ENCODE data around the gene HNRNPF. TPM values are rescaled to one million over a fixed set of nuclear protein-coding genes. Genes with fewer than 3 reads are reported as not detected.

The HNRNPF gene
- total and polyA plus RNA-seq, 2 of the 8 experiments (the other 6 are each of a cell fraction or from before 2014, with no cell fraction given), result 209 to 389 TPM

DNA sequence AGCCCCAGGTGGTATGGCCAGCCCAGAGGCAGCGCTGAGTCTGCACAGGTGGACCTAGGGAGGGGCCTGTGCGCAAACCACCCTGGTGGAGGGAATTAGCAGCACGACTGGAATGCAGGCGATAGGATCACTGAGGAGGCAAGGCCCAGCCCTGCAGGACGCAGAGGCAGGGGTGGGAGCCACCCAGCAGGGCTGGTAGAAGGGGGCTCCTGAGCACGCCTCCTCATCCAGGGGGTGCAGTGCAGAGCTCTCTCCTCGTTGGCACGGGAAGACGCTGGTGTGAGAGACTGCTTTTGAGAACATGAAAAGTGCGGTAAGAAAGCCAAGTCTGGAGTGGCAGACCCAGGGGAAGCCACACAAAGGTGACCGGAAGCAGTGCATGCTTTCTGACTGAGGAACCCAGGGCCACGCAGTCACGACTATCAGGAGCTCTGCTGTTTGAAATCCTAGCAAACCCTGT is 31.5 kb downstream of the HNRNPF start:
- H3K4me3 ChIP-seq (ENCODE audit: extremely low read depth in 1 of 4, insufficient read depth in 2 of 4, low read depth in 3 of 4, low read length in 4 of 4), result no peak overlapping the region
- H4K20me1 ChIP-seq (replicated peaks in 1 of 2; ENCODE audit: control insufficient read depth in 1 of 2, insufficient read depth in 2 of 2, low read length in 2 of 2), result no peaks in the 10 kb centered on the region
- WGBS, 2 experiments (ENCODE audit: extremely low coverage in 1 of 2, insufficient coverage in 1 of 2, insufficient read length in 1 of 2, insufficient replicate concordance in 2 of 2, low coverage in 1 of 2, low lambda C conversion rate in 2 of 2, missing lambda C conversion rate in 1 of 2), result 73% methylated on average over 13 of the region's 13 CpGs; no CpG with 5 or more reads in 1 of the 2 experiments
- H3K23ac ChIP-seq (ENCODE audit: insufficient read length), result no peak overlapping the region
- no peak overlapping the region for H3K14ac ChIP-seq (ENCODE audit: insufficient read length)
- no peaks in the 10 kb centered on the region for H3K9me3 ChIP-seq (ENCODE audit: insufficient read depth in 2 of 2, low read depth in 1 of 2, low read length in 1 of 2)
- H2BK5ac ChIP-seq (ENCODE audit: low read depth, low read length), result peak overlapping the region; percentile 81
- peak overlapping the region; percentile 11; the same call in 1 of the 2 replicates for H4K8ac ChIP-seq (ENCODE audit: extremely low read depth, insufficient read depth, low read length)
- H2BK20ac ChIP-seq (ENCODE audit: low read length), result 0 out of 2 replicates have a peak overlapping the region, but pooled peaks have one; percentile 64
- no peaks in the 10 kb centered on the region for H3K79me2 ChIP-seq (ENCODE audit: control insufficient read depth in 1 of 2, insufficient read depth in 2 of 2, low read length in 2 of 2)
- H3K27me3 ChIP-seq (replicated peaks in 1 of 4; ENCODE audit: control insufficient read depth in 3 of 4, extremely low read depth in 1 of 4, insufficient read depth in 3 of 4, low read length in 3 of 4), result 0 out of 7 replicates have a peak, but pooled peaks cover 0 to 2% (median 0%) of the 10 kb centered on the region in 4 experiments
- no peaks in the 10 kb centered on the region for H3K23me2 ChIP-seq (ENCODE audit: low read depth, low read length)
- H2BK15ac ChIP-seq (ENCODE audit: low read length), result peak overlapping the region; percentile 98; the same call in 1 of the 2 replicates
- H3K4ac ChIP-seq (replicated peaks; ENCODE audit: insufficient read length, low read depth, low read length), result peak overlapping the region; percentile 25
- H3K27ac ChIP-seq (ENCODE audit: low read depth, low read length), result no peak overlapping the region
- H2AK5ac ChIP-seq (ENCODE audit: low read depth, low read length), result peak overlapping the region; percentile 1; the same call in 1 of the 2 replicates
- H2BK120ac ChIP-seq (replicated peaks; ENCODE audit: low read depth, low read length), result no peak overlapping the region
- H3K56ac ChIP-seq (replicated peaks; ENCODE audit: insufficient read length, low read depth, low read length), result no peak overlapping the region
- 0 out of 2 replicates have a peak overlapping the region, but pooled peaks have one; percentile 7 for H2AFZ ChIP-seq (ENCODE audit: low read length)
- no peaks in the 10 kb centered on the region for H3K79me1 ChIP-seq (ENCODE audit: low read depth, low read length)
- ChIA-PET POLR2A (ENCODE audit: partially characterized antibody) (interaction anchor here (0.9 to 2.0 kb wide), 8 partner anchors 8 to 43 kb away, joined by 3 to 10 read pairs (median 4); partner anchors contain the start of gene HNRNPF), CTCF (ENCODE audit: partially characterized antibody) (interaction anchor here (0.6 to 2.4 kb wide), 11 partner anchors 10 to 86 kb away, joined by 3 to 12 read pairs (median 5); no protein-coding TSS in a partner anchor)
- H3K9ac ChIP-seq (replicated peaks in 1 of 4; ENCODE audit: extremely low read depth in 1 of 4, low read depth in 3 of 4, low read length in 3 of 4), result no peak overlapping the region
- H4K5ac ChIP-seq (ENCODE audit: insufficient read length, low read depth, low read length), result no peak overlapping the region
- H3K36me3 ChIP-seq (ENCODE audit: control insufficient read depth in 2 of 4, insufficient read depth in 4 of 4, low read length in 3 of 4), result no peaks in the 10 kb centered on the region
- no peak overlapping the region for H3K18ac ChIP-seq (ENCODE audit: extremely low read depth, low read length)
- H3K4me1 ChIP-seq (replicated peaks in 1 of 4; ENCODE audit: control insufficient read depth in 3 of 4, insufficient read depth in 4 of 4, low read length in 3 of 4), result peaks cover 4 to 20% (median 7%) of the 10 kb centered on the region in 4 experiments
- DNase-seq (ENCODE audit: low read depth in 1 of 2, low spot score in 2 of 2) (peak in 1 of 2 experiments; percentile 78), FAIRE-seq (no peak)
- peak overlapping the region; percentile 32; the same call in 1 of the 2 replicates for H2BK12ac ChIP-seq (ENCODE audit: low read depth, low read length)
- H3K4me2 ChIP-seq (ENCODE audit: insufficient read depth in 1 of 2, low read depth in 2 of 2, low read length in 2 of 2), result no peak overlapping the region
- H4K91ac ChIP-seq (replicated peaks; ENCODE audit: insufficient read length, low read length), result peak overlapping the region; percentile 14
- peak; percentile 48; the same call in 1 of the 2 replicates for TF ChIP-seq BACH1 (IDR thresholded peaks at IDR 0.05; ENCODE audit: low read length)
- no peak for TF ChIP-seq SIRT6 (IDR thresholded peaks at IDR 0.05; ENCODE audit: low read length)
- no peak for TF ChIP-seq EGR1 (IDR thresholded peaks at IDR 0.05; ENCODE audit: borderline replicate concordance, low read depth, low read length)
- TF ChIP-seq TAF7 (optimal IDR thresholded peaks at IDR 0.05; ENCODE audit: borderline replicate concordance, low read depth, low read length), result no peak
- TF ChIP-seq HDAC2 (IDR thresholded peaks at IDR 0.05; ENCODE audit: borderline replicate concordance in 1 of 2, low read depth in 2 of 2, low read length in 2 of 2), result peak in 1 of 2 experiments; percentile 48; a peak in 1 of 4 replicates
- TF ChIP-seq BCL11A (IDR thresholded peaks at IDR 0.05; ENCODE audit: low read depth in 2 of 2, low read length in 2 of 2), result no peak
- TF ChIP-seq GABPA (IDR thresholded peaks at IDR 0.05; ENCODE audit: borderline replicate concordance, insufficient read depth, low read length), result no peak
- no peak for TF ChIP-seq TAF1 (IDR thresholded peaks at IDR 0.05; ENCODE audit: low read depth, low read length)
- no peak for TF ChIP-seq ZNF274 (IDR thresholded peaks at IDR 0.05; ENCODE audit: borderline replicate concordance, extremely low read depth, low read length)
- TF ChIP-seq RAD21 (IDR thresholded peaks at IDR 0.05 in 1 of 2, conservative IDR thresholded peaks at IDR 0.05 in 1 of 2; ENCODE audit: low read depth in 2 of 2, low read length in 2 of 2), result peak; percentile 13 to 33; a peak in 2 of 4 replicates
- TF ChIP-seq GTF2F1 (IDR thresholded peaks at IDR 0.05; ENCODE audit: borderline replicate concordance, low read depth, low read length), result no peak
- TF ChIP-seq ASH2L (IDR thresholded peaks at IDR 0.05; ENCODE audit: low read length), result no peak

All from H1 (cell line).